ENCODE data around the gene UMODL1. TPM values are rescaled to one million over a fixed set of nuclear protein-coding genes. Genes with fewer than 3 reads are reported as not detected.

Gene UMODL1
- total and polyA plus RNA-seq, 9 donors, result 0.03 to 0.20 (median 0.04) TPM; not detected in 6

GRCh38 chr21:42163511-42163863 is 92.4 kb downstream of the UMODL1 start:
- Histone ChIP-seq H3K27me3 (ENCODE audit: control insufficient read depth, insufficient read depth, low read length) (no peaks in the 10 kb centered on the region), H3K4me1 (ENCODE audit: control insufficient read depth, insufficient read depth, low read length) (peaks cover 14% of the 10 kb centered on the region), H3K36me3 (ENCODE audit: control insufficient read depth, insufficient read depth, low read length) (no peaks in the 10 kb centered on the region), H3K9me3 (replicated peaks; ENCODE audit: control insufficient read depth, low read depth, low read length) (no peaks in the 10 kb centered on the region), H3K27ac (ENCODE audit: low read length) (no peak overlapping the region), H3K4me3 (ENCODE audit: low read length) (no peak overlapping the region)
- DNase-seq, result no peak
- 83% methylated on average over 8 of the region's 10 CpGs for WGBS (ENCODE audit: insufficient coverage)

DNA sequence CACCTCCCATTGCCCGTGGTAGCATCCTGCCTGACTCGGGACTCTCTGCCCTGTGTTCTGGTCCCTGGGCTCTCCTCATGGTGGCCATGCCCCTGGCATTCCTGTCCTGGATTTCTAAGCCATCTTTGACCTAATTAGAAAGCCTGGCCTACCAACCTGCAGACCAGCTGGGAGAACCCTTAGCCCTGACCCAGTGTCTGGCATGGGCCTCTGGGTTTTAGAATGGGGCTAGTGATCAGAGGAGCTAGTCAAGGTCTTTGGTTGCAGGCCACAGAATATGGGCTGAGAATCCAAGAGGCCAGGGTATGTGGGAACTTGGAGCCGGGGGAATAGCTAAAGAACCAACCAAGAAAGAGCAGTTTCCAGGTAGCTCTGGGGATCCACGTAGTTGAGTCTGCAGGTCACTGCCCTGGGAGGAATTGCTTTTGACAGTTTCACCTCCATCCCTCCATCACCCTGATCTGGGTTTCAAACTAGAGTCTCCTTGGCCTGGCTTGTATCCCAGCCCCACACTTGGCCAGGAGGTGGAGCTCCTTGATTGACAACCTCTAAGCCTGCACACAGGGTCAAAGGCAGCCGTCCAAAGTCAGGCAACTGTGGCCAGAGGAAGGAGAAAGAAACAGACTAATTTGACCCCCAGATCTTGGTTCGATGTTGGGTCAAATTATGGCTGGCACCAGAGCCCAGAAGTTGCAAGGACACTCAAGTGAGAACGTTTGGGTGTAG is 93.1 kb downstream of the UMODL1 start:
- no peak overlapping the region for H3K27ac ChIP-seq (ENCODE audit: low read length)
- no peaks in the 10 kb centered on the region for H3K36me3 ChIP-seq (ENCODE audit: control insufficient read depth, insufficient read depth, low read length)
- peaks cover 10% of the 10 kb centered on the region for H3K4me1 ChIP-seq (ENCODE audit: control insufficient read depth, insufficient read depth, low read length)
- 55% methylated on average over 6 of the region's 7 CpGs for WGBS (ENCODE audit: insufficient coverage)
- H3K4me3 ChIP-seq (ENCODE audit: low read length), result no peak overlapping the region
- no peaks in the 10 kb centered on the region for H3K9me3 ChIP-seq (replicated peaks; ENCODE audit: control insufficient read depth, low read depth, low read length)
- peak; percentile 59 for DNase-seq
- no peaks in the 10 kb centered on the region for H3K27me3 ChIP-seq (ENCODE audit: control insufficient read depth, insufficient read depth, low read length)

DNA sequence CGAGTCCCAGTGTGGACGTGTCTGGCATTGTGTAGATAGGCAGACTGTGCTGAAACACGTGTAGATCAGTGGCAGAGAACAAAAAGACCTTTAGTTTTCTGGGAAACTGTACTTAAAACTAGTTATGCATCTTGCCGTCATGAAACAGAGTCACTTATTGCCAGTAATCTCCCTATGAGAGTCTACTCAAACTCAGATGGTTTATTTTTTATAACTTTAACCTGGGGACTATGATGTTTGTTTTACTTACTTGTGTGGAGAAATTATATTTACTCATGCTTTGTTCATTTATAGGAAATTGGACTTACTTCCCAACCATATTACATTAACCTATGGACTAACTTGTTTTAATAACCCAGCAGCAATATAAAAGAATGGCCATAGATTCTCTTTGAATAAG is 93.7 kb downstream of the UMODL1 start:
- H3K27ac ChIP-seq (ENCODE audit: low read length), result no peak overlapping the region
- H3K9me3 ChIP-seq (replicated peaks; ENCODE audit: control insufficient read depth, low read depth, low read length), result no peaks in the 10 kb centered on the region

DNA sequence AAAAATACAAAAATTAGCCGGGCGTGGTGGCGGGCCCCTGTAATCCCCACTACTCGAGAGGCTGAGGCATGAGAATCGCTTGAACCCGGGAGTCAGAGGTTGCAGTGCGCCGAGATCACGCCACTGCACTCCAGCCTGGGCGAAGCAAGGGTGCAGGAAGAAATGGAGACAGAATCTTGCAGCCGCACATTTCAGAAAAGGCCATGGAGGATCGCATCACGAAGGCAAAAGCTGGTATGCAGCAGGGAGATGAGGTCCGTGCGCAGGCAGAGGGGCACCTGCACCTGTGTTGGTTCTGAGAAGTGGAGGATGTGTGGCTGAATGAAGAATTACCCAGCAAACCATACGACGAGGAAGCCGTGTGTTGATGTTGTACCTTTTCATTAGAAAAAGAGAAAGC is 94.8 kb downstream of the UMODL1 start:
- H3K4me3 ChIP-seq (ENCODE audit: low read length), result no peak overlapping the region
- H3K4me1 ChIP-seq (ENCODE audit: control insufficient read depth, insufficient read depth, low read length), result peaks cover 10% of the 10 kb centered on the region
- no peak overlapping the region for H3K27ac ChIP-seq (ENCODE audit: low read length)
- no peak for DNase-seq
- H3K27me3 ChIP-seq (ENCODE audit: control insufficient read depth, insufficient read depth, low read length), result no peaks in the 10 kb centered on the region
- H3K9me3 ChIP-seq (replicated peaks; ENCODE audit: control insufficient read depth, low read depth, low read length), result no peaks in the 10 kb centered on the region
- no peaks in the 10 kb centered on the region for H3K36me3 ChIP-seq (ENCODE audit: control insufficient read depth, insufficient read depth, low read length)
- WGBS (ENCODE audit: insufficient coverage), result 89% methylated on average over 18 of the region's 18 CpGs

More for the DNA sequence above, 93.7 kb downstream of the UMODL1 start:
- WGBS (ENCODE audit: insufficient coverage), result 40% methylated on average over 1 of the region's 4 CpGs
- Histone ChIP-seq H3K4me3 (ENCODE audit: low read length) (no peak overlapping the region), H3K4me1 (ENCODE audit: control insufficient read depth, insufficient read depth, low read length) (peaks cover 10% of the 10 kb centered on the region), H3K36me3 (ENCODE audit: control insufficient read depth, insufficient read depth, low read length) (no peaks in the 10 kb centered on the region), H3K27me3 (ENCODE audit: control insufficient read depth, insufficient read depth, low read length) (no peaks in the 10 kb centered on the region)
- peak; percentile 31 for DNase-seq

DNA sequence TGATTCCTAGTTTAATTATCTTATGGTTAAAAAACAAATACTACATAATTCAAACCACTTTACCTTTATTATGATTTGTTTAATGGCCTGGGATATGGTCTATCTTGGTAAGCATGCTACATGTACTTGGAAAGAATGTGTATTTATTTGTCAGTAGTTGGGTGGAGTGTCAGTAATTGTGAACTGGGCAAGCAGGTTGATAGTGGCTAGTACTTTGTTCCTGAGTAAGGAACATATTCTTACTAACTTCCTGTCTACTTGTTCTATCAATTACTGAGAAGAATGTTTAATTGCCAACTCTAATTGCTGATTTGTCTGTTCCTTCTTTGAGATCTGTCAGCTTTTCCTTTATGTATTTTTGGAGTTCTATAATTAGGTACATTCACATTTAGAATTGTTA is 98.6 kb downstream of the UMODL1 start:
- Histone ChIP-seq H3K4me1 (ENCODE audit: control insufficient read depth, insufficient read depth, low read length) (peaks cover 3% of the 10 kb centered on the region), H3K9me3 (replicated peaks; ENCODE audit: control insufficient read depth, low read depth, low read length) (no peaks in the 10 kb centered on the region), H3K27me3 (ENCODE audit: control insufficient read depth, insufficient read depth, low read length) (peaks cover 5% of the 10 kb centered on the region), H3K4me3 (ENCODE audit: low read length) (no peak overlapping the region), H3K27ac (ENCODE audit: low read length) (no peak overlapping the region), H3K36me3 (ENCODE audit: control insufficient read depth, insufficient read depth, low read length) (no peaks in the 10 kb centered on the region)
- DNase-seq, result no peak

- no peak for DNase-seq
- Histone ChIP-seq H3K27ac (ENCODE audit: low read length) (no peak overlapping the region), H3K36me3 (ENCODE audit: control insufficient read depth, insufficient read depth, low read length) (no peaks in the 10 kb centered on the region), H3K4me1 (ENCODE audit: control insufficient read depth, insufficient read depth, low read length) (peaks cover 3% of the 10 kb centered on the region), H3K27me3 (ENCODE audit: control insufficient read depth, insufficient read depth, low read length) (peaks cover 5% of the 10 kb centered on the region), H3K9me3 (replicated peaks; ENCODE audit: control insufficient read depth, low read depth, low read length) (no peaks in the 10 kb centered on the region), H3K4me3 (ENCODE audit: low read length) (no peak overlapping the region)
- 68% methylated on average over 5 of the region's 14 CpGs for WGBS (ENCODE audit: insufficient coverage)
Observed at GRCh38 chr21:42171091-42172053, 100.3 kb downstream of the UMODL1 start.

GRCh38 chr21:42172596-42173483 is 101.7 kb downstream of the UMODL1 start:
- no peaks in the 10 kb centered on the region for H3K36me3 ChIP-seq (ENCODE audit: control insufficient read depth, insufficient read depth, low read length)
- WGBS (ENCODE audit: insufficient coverage), result 89% methylated on average over 39 of the region's 40 CpGs
- DNase-seq, result no peak
- peaks cover 3% of the 10 kb centered on the region for H3K4me1 ChIP-seq (ENCODE audit: control insufficient read depth, insufficient read depth, low read length)
- no peaks in the 10 kb centered on the region for H3K9me3 ChIP-seq (replicated peaks; ENCODE audit: control insufficient read depth, low read depth, low read length)
- H3K4me3 ChIP-seq (ENCODE audit: low read length), result no peak overlapping the region
- H3K27me3 ChIP-seq (ENCODE audit: control insufficient read depth, insufficient read depth, low read length), result peaks cover 5% of the 10 kb centered on the region
- H3K27ac ChIP-seq (ENCODE audit: low read length), result no peak overlapping the region

GRCh38 chr21:42174173-42174572 is 103.1 kb downstream of the UMODL1 start:
- H3K4me3 ChIP-seq (ENCODE audit: low read length), result no peak overlapping the region
- DNase-seq, result no peak
- peaks cover 3% of the 10 kb centered on the region for H3K4me1 ChIP-seq (ENCODE audit: control insufficient read depth, insufficient read depth, low read length)
- no peak overlapping the region for H3K27ac ChIP-seq (ENCODE audit: low read length)
- no peaks in the 10 kb centered on the region for H3K9me3 ChIP-seq (replicated peaks; ENCODE audit: control insufficient read depth, low read depth, low read length)
- no peaks in the 10 kb centered on the region for H3K36me3 ChIP-seq (ENCODE audit: control insufficient read depth, insufficient read depth, low read length)
- WGBS (ENCODE audit: insufficient coverage), result 86% methylated on average over 1 of the region's 4 CpGs
- H3K27me3 ChIP-seq (ENCODE audit: control insufficient read depth, insufficient read depth, low read length), result peaks cover 5% of the 10 kb centered on the region

DNA sequence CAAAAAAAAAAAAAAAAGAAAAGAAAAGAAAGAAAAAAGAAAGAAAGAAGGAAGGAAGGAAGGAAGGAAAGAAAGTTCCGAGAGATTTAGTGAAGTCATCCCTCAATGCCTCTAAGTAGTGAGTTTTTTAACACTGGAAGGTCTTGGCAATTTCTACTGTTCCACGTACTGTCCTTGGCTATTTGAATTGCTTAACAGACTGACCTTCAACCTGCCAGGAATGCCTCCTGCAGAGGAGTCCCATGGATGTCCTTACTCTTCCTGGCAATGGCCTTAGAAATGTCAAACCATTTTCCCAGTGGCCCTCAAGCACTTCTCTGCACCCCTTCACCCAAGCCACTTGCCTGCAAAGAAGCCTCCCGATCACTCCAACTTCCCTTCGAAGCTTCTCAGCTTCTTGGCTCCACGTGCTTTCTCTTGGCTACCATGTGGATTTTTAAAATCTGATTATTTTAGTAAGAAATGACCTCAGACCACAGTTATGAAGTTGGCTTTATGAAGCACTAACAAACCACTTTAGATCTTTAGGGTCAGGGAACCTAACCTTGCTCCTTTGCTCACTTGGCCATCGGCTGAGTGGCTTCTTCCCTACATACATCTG is 104.1 kb downstream of the UMODL1 start:
- Histone ChIP-seq H3K27ac (ENCODE audit: low read length) (no peak overlapping the region), H3K27me3 (ENCODE audit: control insufficient read depth, insufficient read depth, low read length) (peaks cover 5% of the 10 kb centered on the region), H3K9me3 (replicated peaks; ENCODE audit: control insufficient read depth, low read depth, low read length) (no peaks in the 10 kb centered on the region), H3K36me3 (ENCODE audit: control insufficient read depth, insufficient read depth, low read length) (no peaks in the 10 kb centered on the region), H3K4me3 (ENCODE audit: low read length) (no peak overlapping the region), H3K4me1 (ENCODE audit: control insufficient read depth, insufficient read depth, low read length) (peaks cover 3% of the 10 kb centered on the region)
- no peak for DNase-seq
- WGBS (ENCODE audit: insufficient coverage), result 84% methylated on average over 2 of the region's 6 CpGs

Data from muscle of leg (tissue), 11 donors.